H9 (cell line): ENCODE results near the gene GAS6. TPM values are rescaled to one million over a fixed set of nuclear protein-coding genes. Genes with fewer than 3 reads are reported as not detected.

Experiments
- DNase-seq: peaks from one replicate; pipeline ENCODE4 v3.0.0-alpha.2; 2017
- H2AFZ ChIP-seq: one replicate; pipeline ENCODE4 v1.6.1; 2013; ENCODE audit warnings: mild to moderate bottlenecking, low read length, control low read depth, moderate library complexity
- H2AK5ac ChIP-seq: 2 replicates; pipeline ENCODE4 v1.6.1; 2013; ENCODE audit warnings: low read length, control low read depth, mixed read lengths; ENCODE audit not compliant: insufficient read length
- H2BK120ac ChIP-seq: one replicate; pipeline ENCODE4 v1.6.1; 2013; ENCODE audit warnings: low read depth, mild to moderate bottlenecking, low read length, control low read depth, inconsistent platforms; ENCODE audit not compliant: poor library complexity, severe bottlenecking
- H2BK12ac ChIP-seq: 2 replicates; pipeline ENCODE4 v1.6.1; 2013; ENCODE audit warnings: low read length, control low read depth, mixed read lengths, low read depth; ENCODE audit not compliant: insufficient read length
- H2BK15ac ChIP-seq: 2 replicates; pipeline ENCODE4 v1.6.1; 2013; ENCODE audit warnings: low read depth, low read length, control low read depth
- H2BK20ac ChIP-seq: one replicate; pipeline ENCODE4 v1.6.1; 2013; ENCODE audit warnings: low read depth, mild to moderate bottlenecking, low read length, control low read depth, inconsistent platforms; ENCODE audit not compliant: poor library complexity, severe bottlenecking
- H2BK5ac ChIP-seq: 2 replicates; pipeline ENCODE4 v1.6.1; 2013; ENCODE audit warnings: low read length, control low read depth, mixed read lengths; ENCODE audit not compliant: insufficient read length
- H3K14ac ChIP-seq: 2 replicates; pipeline ENCODE4 v1.6.1; 2013; ENCODE audit warnings: low read length, control low read depth; ENCODE audit not compliant: insufficient read depth
- H3K18ac ChIP-seq: 2 replicates; pipeline ENCODE4 v1.6.1; 2013; ENCODE audit warnings: low read depth, mild to moderate bottlenecking, mixed read lengths, low read length, control low read depth; ENCODE audit not compliant: insufficient read length
- H3K23ac ChIP-seq: 2 replicates; pipeline ENCODE4 v1.6.1; 2013; ENCODE audit warnings: low read length, control low read depth, mixed read lengths, low read depth; ENCODE audit not compliant: insufficient read length
- H3K23me2 ChIP-seq: 2 replicates; pipeline ENCODE4 v1.6.1; 2013; ENCODE audit warnings: low read depth, mild to moderate bottlenecking, mixed read lengths, low read length, control low read depth; ENCODE audit not compliant: insufficient read length, poor library complexity, severe bottlenecking
- H3K27ac ChIP-seq: 2 replicates; pipeline ENCODE4 v1.5.1; 2013; ENCODE audit warnings: low read length, control low read depth, mixed read lengths, low read depth; ENCODE audit not compliant: insufficient read length
- H3K27me3 ChIP-seq: 2 replicates; pipeline ENCODE4 v1.6.1; 2013; ENCODE audit warnings: low read length, control low read depth, inconsistent platforms; ENCODE audit not compliant: insufficient read depth
- H3K4ac ChIP-seq: 2 replicates; pipeline ENCODE4 v1.6.1; 2013; ENCODE audit warnings: low read depth, mild to moderate bottlenecking, control low read depth, inconsistent platforms, low read length, moderate library complexity
- H3K4me1 ChIP-seq: 2 replicates; pipeline ENCODE4 v1.6.1; 2013; ENCODE audit warnings: low read length, control low read depth, inconsistent platforms; ENCODE audit not compliant: insufficient read depth
- H3K4me2 ChIP-seq: 2 replicates; pipeline ENCODE4 v1.6.1; 2013; ENCODE audit warnings: low read length, control low read depth, mixed read lengths; ENCODE audit not compliant: insufficient read length, insufficient read depth
- H3K56ac ChIP-seq: 2 replicates; pipeline ENCODE4 v1.6.1; 2013; ENCODE audit warnings: low read depth, mild to moderate bottlenecking, mixed read lengths, low read length, control low read depth; ENCODE audit not compliant: insufficient read length
- H3K79me1 ChIP-seq: 2 replicates; pipeline ENCODE4 v1.6.1; 2013; ENCODE audit warnings: low read depth, mild to moderate bottlenecking, moderate library complexity, low read length, control low read depth, inconsistent platforms; ENCODE audit not compliant: insufficient read depth, poor library complexity, severe bottlenecking
- H3K79me2 ChIP-seq: 2 replicates; pipeline ENCODE4 v1.6.1; 2013; ENCODE audit warnings: low read length, control low read depth, inconsistent platforms; ENCODE audit not compliant: insufficient read depth
- H3K9ac ChIP-seq: 2 replicates; pipeline ENCODE4 v1.6.1; 2013; ENCODE audit warnings: low read length, control low read depth, mixed read lengths; ENCODE audit not compliant: insufficient read length; ENCODE audit errors: extremely low read depth
- H3K9me3 ChIP-seq: one replicate; pipeline ENCODE4 v1.6.1; 2013; ENCODE audit warnings: low read depth, low read length, inconsistent platforms; ENCODE audit not compliant: control insufficient read depth
- H3T11ph ChIP-seq: one replicate; pipeline ENCODE4 v1.6.1; 2013; ENCODE audit warnings: mild to moderate bottlenecking, low read length, control low read depth, inconsistent platforms
- H4K20me1 ChIP-seq: one replicate; pipeline ENCODE4 v1.6.1; 2013; ENCODE audit not compliant: control insufficient read depth, insufficient read length, insufficient read depth
- H4K5ac ChIP-seq: 2 replicates; pipeline ENCODE4 v1.6.1; 2013; ENCODE audit warnings: low read depth, mild to moderate bottlenecking, mixed read lengths, low read length, control low read depth; ENCODE audit not compliant: insufficient read length
- H4K8ac ChIP-seq: replicated peaks from 2 replicates; pipeline ENCODE4 v1.6.1; 2013; ENCODE audit warnings: low read length, control low read depth, mixed read lengths, low read depth; ENCODE audit not compliant: insufficient read length
- H4K91ac ChIP-seq: 2 replicates; pipeline ENCODE4 v1.6.1; 2013; ENCODE audit warnings: low read depth, mild to moderate bottlenecking, moderate library complexity, mixed read lengths, low read length, control low read depth; ENCODE audit not compliant: insufficient read length
- H3K27ac Mint-ChIP-seq, 3 experiments: 2 replicates in 2 of 3; 3 replicates in 1 of 3; pipeline ENCODE4 v1.8.0; 2020 to 2021; ENCODE audit warnings: mixed read lengths in 3 of 3, mild to moderate bottlenecking in 1 of 3, moderate library complexity in 1 of 3
- H3K27me3 Mint-ChIP-seq: 2 replicates; pipeline ENCODE4 v1.8.0; 2021; ENCODE audit warnings: low read depth, mild to moderate bottlenecking, moderate library complexity, mixed read lengths
- H3K36me3 Mint-ChIP-seq, 3 experiments: 2 replicates in 2 of 3; 3 replicates in 1 of 3; pipeline ENCODE4 v1.8.0; 2020 to 2021; ENCODE audit warnings: low read depth in 3 of 3, mixed read lengths in 3 of 3; ENCODE audit not compliant: insufficient read depth in 1 of 3
- H3K4me1 Mint-ChIP-seq, 2 experiments: 2 replicates each; pipeline ENCODE4 v1.8.0; 2020; ENCODE audit warnings: mixed read lengths in 2 of 2
- H3K4me3 Mint-ChIP-seq, 2 experiments: 2 replicates in 1 of 2; 3 replicates in 1 of 2; pipeline ENCODE4 v1.8.0; 2020 to 2021; ENCODE audit warnings: mild to moderate bottlenecking in 2 of 2, mixed read lengths in 2 of 2, moderate library complexity in 1 of 2
- H3K9me3 Mint-ChIP-seq, 2 experiments: 2 replicates in 1 of 2; 3 replicates in 1 of 2; pipeline ENCODE4 v1.8.0; 2020; ENCODE audit warnings: mild to moderate bottlenecking in 2 of 2, mixed read lengths in 2 of 2, moderate library complexity in 1 of 2
- CTCF ChIP-seq: fragments of 200-600 bp; sonication (generic); conservative IDR thresholded peaks from 3 replicates; pipeline ENCODE4 v1.8.0; 2021; ENCODE audit warnings: antibody characterized with exemption, mild to moderate bottlenecking
- WGBS: extraction: QIAGEN DNeasy Blood & Tissue Kit; methylation state at CpG from one replicate; pipeline ENCODE4 v1.1.7; 2013; ENCODE audit warnings: missing lambda C conversion rate, low lambda C conversion rate, mixed read lengths; ENCODE audit not compliant: insufficient read length; ENCODE audit errors: extremely low coverage; 5-methylcytosine and 5-hydroxymethylcytosine counted together
- total RNA-seq: library from RNA; stranded (reverse); gene quantifications from 2 replicates; pipeline ENCODE4 v1.2.1, GENCODE V29; 2021

The GAS6 gene
- total RNA-seq, 1 experiment from 2014 or later: 20.5 TPM

DNA sequence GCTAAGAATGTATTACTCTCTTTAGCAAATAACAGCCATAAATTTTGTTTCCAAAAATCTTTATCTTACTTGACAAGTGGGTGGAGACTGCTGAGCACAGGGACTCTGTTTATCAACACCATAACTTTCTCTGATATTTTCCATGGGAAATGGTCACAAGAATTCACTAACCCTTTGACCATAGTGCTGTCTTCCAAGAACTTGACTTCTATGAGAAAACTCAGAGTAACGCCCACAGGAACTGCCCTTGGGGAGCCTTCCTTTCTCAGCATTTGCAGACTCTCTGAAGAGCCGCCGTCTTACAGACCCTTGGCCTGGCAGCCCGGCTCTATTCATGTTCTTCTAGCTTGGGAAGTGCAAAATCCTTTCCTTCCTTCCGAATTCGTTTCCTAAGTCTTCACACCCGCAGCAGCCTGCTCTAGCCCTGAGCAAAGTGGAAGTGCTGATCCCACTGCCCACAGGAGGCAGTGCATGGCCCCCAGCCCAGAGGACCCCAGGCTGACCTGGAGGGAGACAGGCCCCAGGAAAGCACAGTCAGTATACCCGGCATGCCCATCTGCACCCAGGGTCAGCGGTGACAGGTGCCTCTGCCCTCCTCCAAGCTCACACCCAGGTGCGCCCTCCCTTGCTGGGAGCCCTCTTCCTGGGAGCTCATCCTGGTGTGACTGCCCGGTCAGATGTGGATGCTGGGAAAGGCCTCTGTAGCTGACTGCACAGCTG, 10.2 kb downstream of the GAS6 start:
- Histone ChIP-seq H3K4me2 (no peak overlapping the region), H2BK15ac (no peak overlapping the region), H3K79me1 (no peaks in the 10 kb centered on the region), H2BK120ac (no peak overlapping the region), H3K27me3 (no peaks in the 10 kb centered on the region), H3K56ac (no peak overlapping the region), H3K14ac (no peak overlapping the region), H3K9me3 (no peaks in the 10 kb centered on the region), H3K4me1 (no peaks in the 10 kb centered on the region; the same call in 1 of the 2 replicates), H2BK5ac (no peak overlapping the region), H2BK12ac (no peak overlapping the region), H3K9ac (no peak overlapping the region), H3K27ac (no peak overlapping the region), H3T11ph (no peak overlapping the region), H2AFZ (no peak overlapping the region), H4K5ac (no peak overlapping the region), H3K79me2 (no peaks in the 10 kb centered on the region; the same call in 1 of the 2 replicates), H4K20me1 (no peaks in the 10 kb centered on the region), H4K91ac (no peak overlapping the region), H3K23ac (no peak overlapping the region), H4K8ac (no peak overlapping the region), H3K4ac (no peak overlapping the region), H2BK20ac (no peak overlapping the region), H3K18ac (no peak overlapping the region), H2AK5ac (no peak overlapping the region), H3K23me2 (no peaks in the 10 kb centered on the region)
- H3K36me3 Mint-ChIP-seq: peaks cover 1 to 3% (median 2%) of the 10 kb centered on the region in 3 experiments; a peak in 3 of 7 replicates
- DNase-seq: peak; percentile 25
- H3K27me3 Mint-ChIP-seq: no peaks in the 10 kb centered on the region
- TF ChIP-seq CTCF: no peak
- H3K9me3 Mint-ChIP-seq: no peaks in the 10 kb centered on the region
- H3K4me3 Mint-ChIP-seq: no peak overlapping the region
- H3K27ac Mint-ChIP-seq: peak overlapping the region in 1 of 3 experiments; percentile 20; a peak in 2 of 7 replicates
- no CpG with 5 or more reads among the region's 11 CpGs for WGBS
- H3K4me1 Mint-ChIP-seq: peaks cover 28 to 32% of the 10 kb centered on the region in 2 experiments
